ENCODE data around the gene ERGIC1. TPM values are rescaled to one million over a fixed set of nuclear protein-coding genes. Genes with fewer than 3 reads are reported as not detected.

The ERGIC1 gene
- total and polyA plus RNA-seq, 2 of the 8 experiments (the other 6 are each of a cell fraction or from before 2014, with no cell fraction given) = 95.3 to 106 TPM

DNA sequence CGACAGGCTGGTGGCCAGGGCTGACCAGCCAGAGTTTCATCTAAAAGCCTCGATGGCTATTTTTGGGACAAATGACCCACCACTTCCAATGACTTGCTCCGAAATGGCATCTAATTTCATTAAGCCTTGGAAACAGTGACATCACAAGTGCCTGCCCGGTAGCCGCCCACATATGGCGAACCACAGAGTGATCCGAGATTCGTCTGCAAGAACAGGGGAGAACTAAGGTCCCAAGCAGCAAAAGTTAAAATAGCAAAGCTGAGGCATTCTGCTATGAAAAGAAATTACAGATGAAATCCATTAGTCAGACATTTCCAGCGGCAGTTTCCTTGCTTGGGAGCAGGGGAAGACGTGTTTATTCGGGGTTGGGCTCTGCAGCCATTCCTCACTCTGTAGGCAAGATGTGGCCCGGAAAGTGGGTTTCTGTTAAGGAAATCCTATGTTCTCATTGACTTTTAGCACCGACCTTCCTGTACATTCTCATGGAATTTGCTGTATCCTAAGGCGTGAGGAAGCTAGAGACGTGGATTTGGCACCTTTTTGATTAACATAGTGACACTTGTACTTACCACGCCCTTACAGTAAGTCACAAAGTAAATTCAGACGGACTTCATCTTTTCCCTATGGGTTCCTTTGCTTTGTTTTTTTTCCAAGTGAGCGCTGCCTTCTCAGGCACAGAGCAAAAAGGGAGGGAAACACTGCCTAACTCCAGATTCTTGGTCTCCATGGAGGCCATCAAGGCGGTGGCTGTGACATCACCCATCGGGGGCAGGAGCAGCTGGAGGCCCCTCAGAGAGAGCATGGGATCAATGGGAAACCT, 45.1 kb downstream of the ERGIC1 start (continued):
- TF ChIP-seq KDM4A (IDR thresholded peaks at IDR 0.05; ENCODE audit: low read depth, low read length, severe bottlenecking) (no peak), GTF2F1 (IDR thresholded peaks at IDR 0.05; ENCODE audit: borderline replicate concordance, low read depth, low read length) (no peak), SUZ12 (IDR thresholded peaks at IDR 0.05; ENCODE audit: low read length) (no peak), ZNF274 (IDR thresholded peaks at IDR 0.05; ENCODE audit: borderline replicate concordance, extremely low read depth, low read length) (no peak), POLR2A (IDR thresholded peaks at IDR 0.05; ENCODE audit: control extremely low read depth in 1 of 2, low read depth in 2 of 2, low read length in 2 of 2) (no peak), TEAD4 (IDR thresholded peaks at IDR 0.05; ENCODE audit: low read depth, low read length) (no peak), POU5F1 (IDR thresholded peaks at IDR 0.05; ENCODE audit: low read depth, low read length) (no peak), CTBP2 (IDR thresholded peaks at IDR 0.05; ENCODE audit: borderline replicate concordance, insufficient read depth, insufficient read length, low read length) (no peak)
- TF ChIP-seq, protein P1, sequence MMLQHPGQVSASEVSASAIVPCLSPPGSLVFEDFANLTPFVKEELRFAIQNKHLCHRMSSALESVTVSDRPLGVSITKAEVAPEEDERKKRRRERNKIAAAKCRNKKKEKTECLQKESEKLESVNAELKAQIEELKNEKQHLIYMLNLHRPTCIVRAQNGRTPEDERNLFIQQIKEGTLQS (IDR thresholded peaks at IDR 0.05; ENCODE audit: insufficient read depth, low read depth, low read length) = no peak
- TF ChIP-seq, protein P2, sequence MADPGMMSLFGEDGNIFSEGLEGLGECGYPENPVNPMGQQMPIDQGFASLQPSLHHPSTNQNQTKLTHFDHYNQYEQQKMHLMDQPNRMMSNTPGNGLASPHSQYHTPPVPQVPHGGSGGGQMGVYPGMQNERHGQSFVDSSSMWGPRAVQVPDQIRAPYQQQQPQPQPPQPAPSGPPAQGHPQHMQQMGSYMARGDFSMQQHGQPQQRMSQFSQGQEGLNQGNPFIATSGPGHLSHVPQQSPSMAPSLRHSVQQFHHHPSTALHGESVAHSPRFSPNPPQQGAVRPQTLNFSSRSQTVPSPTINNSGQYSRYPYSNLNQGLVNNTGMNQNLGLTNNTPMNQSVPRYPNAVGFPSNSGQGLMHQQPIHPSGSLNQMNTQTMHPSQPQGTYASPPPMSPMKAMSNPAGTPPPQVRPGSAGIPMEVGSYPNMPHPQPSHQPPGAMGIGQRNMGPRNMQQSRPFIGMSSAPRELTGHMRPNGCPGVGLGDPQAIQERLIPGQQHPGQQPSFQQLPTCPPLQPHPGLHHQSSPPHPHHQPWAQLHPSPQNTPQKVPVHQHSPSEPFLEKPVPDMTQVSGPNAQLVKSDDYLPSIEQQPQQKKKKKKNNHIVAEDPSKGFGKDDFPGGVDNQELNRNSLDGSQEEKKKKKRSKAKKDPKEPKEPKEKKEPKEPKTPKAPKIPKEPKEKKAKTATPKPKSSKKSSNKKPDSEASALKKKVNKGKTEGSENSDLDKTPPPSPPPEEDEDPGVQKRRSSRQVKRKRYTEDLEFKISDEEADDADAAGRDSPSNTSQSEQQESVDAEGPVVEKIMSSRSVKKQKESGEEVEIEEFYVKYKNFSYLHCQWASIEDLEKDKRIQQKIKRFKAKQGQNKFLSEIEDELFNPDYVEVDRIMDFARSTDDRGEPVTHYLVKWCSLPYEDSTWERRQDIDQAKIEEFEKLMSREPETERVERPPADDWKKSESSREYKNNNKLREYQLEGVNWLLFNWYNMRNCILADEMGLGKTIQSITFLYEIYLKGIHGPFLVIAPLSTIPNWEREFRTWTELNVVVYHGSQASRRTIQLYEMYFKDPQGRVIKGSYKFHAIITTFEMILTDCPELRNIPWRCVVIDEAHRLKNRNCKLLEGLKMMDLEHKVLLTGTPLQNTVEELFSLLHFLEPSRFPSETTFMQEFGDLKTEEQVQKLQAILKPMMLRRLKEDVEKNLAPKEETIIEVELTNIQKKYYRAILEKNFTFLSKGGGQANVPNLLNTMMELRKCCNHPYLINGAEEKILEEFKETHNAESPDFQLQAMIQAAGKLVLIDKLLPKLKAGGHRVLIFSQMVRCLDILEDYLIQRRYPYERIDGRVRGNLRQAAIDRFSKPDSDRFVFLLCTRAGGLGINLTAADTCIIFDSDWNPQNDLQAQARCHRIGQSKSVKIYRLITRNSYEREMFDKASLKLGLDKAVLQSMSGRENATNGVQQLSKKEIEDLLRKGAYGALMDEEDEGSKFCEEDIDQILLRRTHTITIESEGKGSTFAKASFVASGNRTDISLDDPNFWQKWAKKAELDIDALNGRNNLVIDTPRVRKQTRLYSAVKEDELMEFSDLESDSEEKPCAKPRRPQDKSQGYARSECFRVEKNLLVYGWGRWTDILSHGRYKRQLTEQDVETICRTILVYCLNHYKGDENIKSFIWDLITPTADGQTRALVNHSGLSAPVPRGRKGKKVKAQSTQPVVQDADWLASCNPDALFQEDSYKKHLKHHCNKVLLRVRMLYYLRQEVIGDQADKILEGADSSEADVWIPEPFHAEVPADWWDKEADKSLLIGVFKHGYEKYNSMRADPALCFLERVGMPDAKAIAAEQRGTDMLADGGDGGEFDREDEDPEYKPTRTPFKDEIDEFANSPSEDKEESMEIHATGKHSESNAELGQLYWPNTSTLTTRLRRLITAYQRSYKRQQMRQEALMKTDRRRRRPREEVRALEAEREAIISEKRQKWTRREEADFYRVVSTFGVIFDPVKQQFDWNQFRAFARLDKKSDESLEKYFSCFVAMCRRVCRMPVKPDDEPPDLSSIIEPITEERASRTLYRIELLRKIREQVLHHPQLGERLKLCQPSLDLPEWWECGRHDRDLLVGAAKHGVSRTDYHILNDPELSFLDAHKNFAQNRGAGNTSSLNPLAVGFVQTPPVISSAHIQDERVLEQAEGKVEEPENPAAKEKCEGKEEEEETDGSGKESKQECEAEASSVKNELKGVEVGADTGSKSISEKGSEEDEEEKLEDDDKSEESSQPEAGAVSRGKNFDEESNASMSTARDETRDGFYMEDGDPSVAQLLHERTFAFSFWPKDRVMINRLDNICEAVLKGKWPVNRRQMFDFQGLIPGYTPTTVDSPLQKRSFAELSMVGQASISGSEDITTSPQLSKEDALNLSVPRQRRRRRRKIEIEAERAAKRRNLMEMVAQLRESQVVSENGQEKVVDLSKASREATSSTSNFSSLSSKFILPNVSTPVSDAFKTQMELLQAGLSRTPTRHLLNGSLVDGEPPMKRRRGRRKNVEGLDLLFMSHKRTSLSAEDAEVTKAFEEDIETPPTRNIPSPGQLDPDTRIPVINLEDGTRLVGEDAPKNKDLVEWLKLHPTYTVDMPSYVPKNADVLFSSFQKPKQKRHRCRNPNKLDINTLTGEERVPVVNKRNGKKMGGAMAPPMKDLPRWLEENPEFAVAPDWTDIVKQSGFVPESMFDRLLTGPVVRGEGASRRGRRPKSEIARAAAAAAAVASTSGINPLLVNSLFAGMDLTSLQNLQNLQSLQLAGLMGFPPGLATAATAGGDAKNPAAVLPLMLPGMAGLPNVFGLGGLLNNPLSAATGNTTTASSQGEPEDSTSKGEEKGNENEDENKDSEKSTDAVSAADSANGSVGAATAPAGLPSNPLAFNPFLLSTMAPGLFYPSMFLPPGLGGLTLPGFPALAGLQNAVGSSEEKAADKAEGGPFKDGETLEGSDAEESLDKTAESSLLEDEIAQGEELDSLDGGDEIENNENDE (IDR thresholded peaks at IDR 0.05; ENCODE audit: insufficient replicate concordance, low read length) = no peak
